Hepatocyte (in vitro differentiated cells): Measurements from ENCODE around the gene LINS1. TPM values are rescaled to one million over a fixed set of nuclear protein-coding genes. Genes with fewer than 3 reads are reported as not detected.
A peak's percentile ranks its signal among the peaks of the same experiment; 100 is the strongest.

ENCODE experiments used
- DNase-seq: peaks from one replicate; pipeline ENCODE4 v3.0.0-alpha.2; 2016; ENCODE audit warnings: low spot score
- H2AFZ ChIP-seq: fragments of 200-600 bp; sonication (generic); 2 replicates; pipeline ENCODE4 v1.6.0; 2016; ENCODE audit warnings: antibody characterized with exemption, mild to moderate bottlenecking
- H3K27ac ChIP-seq: fragments of 200-600 bp; sonication (generic); 2 replicates; pipeline ENCODE4 v1.5.1; 2016; ENCODE audit warnings: mild to moderate bottlenecking
- H3K27me3 ChIP-seq: fragments of 200-600 bp; sonication (generic); 2 replicates; pipeline ENCODE4 v1.6.1; 2016
- H3K36me3 ChIP-seq: fragments of 200-600 bp; sonication (generic); replicated peaks from 2 replicates; pipeline ENCODE4 v1.5.1; 2016; ENCODE audit warnings: low read depth; ENCODE audit not compliant: insufficient read depth
- H3K4me1 ChIP-seq: fragments of 200-600 bp; sonication (generic); 2 replicates; pipeline ENCODE4 v1.5.1; 2016; ENCODE audit warnings: mild to moderate bottlenecking, moderate library complexity; ENCODE audit not compliant: insufficient read depth
- H3K4me2 ChIP-seq: fragments of 200-600 bp; sonication (generic); 2 replicates; pipeline ENCODE4 v1.6.0; 2016
- H3K4me3 ChIP-seq: fragments of 200-600 bp; sonication (generic); 2 replicates; pipeline ENCODE4 v1.5.1; 2016; ENCODE audit warnings: mild to moderate bottlenecking
- H3K79me2 ChIP-seq: fragments of 200-600 bp; sonication (generic); 2 replicates; pipeline ENCODE4 v1.6.0; 2017; ENCODE audit warnings: mild to moderate bottlenecking
- H3K9me2 ChIP-seq: fragments of 200-600 bp; sonication (generic); replicated peaks from 2 replicates; pipeline ENCODE4 v1.6.0; 2017; ENCODE audit warnings: mild to moderate bottlenecking; ENCODE audit not compliant: insufficient read depth
- H3K9me3 ChIP-seq: fragments of 200-600 bp; sonication (generic); 2 replicates; pipeline ENCODE4 v1.5.1; 2016; ENCODE audit warnings: low read depth, mild to moderate bottlenecking
- H4K20me1 ChIP-seq: fragments of 200-600 bp; sonication (generic); 2 replicates; pipeline ENCODE4 v1.6.0; 2016; ENCODE audit warnings: mild to moderate bottlenecking; ENCODE audit not compliant: insufficient read depth, poor library complexity, severe bottlenecking
- CTCF ChIP-seq: fragments of 200-600 bp; sonication (generic); IDR thresholded peaks from 2 replicates; pipeline ENCODE4 v1.5.1; 2016; ENCODE audit warnings: antibody characterized with exemption, mild to moderate bottlenecking; ENCODE audit not compliant: poor library complexity
- EZH2 ChIP-seq: fragments of 200-600 bp; sonication (generic); IDR thresholded peaks from 2 replicates; pipeline ENCODE4 v1.6.1; 2016; ENCODE audit warnings: antibody characterized with exemption, mild to moderate bottlenecking, borderline replicate concordance
- EZH2phosphoT487 ChIP-seq: fragments of 200-600 bp; sonication (generic); IDR thresholded peaks from one replicate; pipeline ENCODE4 v1.6.1; 2018; ENCODE audit warnings: antibody characterized with exemption, mild to moderate bottlenecking, low read depth, moderate library complexity; ENCODE audit not compliant: unreplicated experiment, severe bottlenecking
- WGBS: methylation state at CpG from one replicate; pipeline ENCODE4 v1.1.6; 2016; ENCODE audit warnings: low lambda C conversion rate; ENCODE audit errors: missing lambda C conversion rate; 5-methylcytosine and 5-hydroxymethylcytosine counted together
- polyA plus RNA-seq: library from polyadenylated mRNA; unstranded; fragments of >200 nt; fragmentation: Nextera tagmentation; extraction: Ambion mirVana; gene quantifications from 2 replicates; pipeline ENCODE4 v1.2.1, GENCODE V29; 2016
- total RNA-seq: library from RNA; depleted of rRNA; stranded (reverse); fragments of >200 nt; gene quantifications from 2 replicates; pipeline ENCODE4 v1.2.3, GENCODE V29; 2014

Gene LINS1
- total and polyA plus RNA-seq, 2 experiments from 2014 or later, result 8.1 to 26.3 TPM

DNA sequence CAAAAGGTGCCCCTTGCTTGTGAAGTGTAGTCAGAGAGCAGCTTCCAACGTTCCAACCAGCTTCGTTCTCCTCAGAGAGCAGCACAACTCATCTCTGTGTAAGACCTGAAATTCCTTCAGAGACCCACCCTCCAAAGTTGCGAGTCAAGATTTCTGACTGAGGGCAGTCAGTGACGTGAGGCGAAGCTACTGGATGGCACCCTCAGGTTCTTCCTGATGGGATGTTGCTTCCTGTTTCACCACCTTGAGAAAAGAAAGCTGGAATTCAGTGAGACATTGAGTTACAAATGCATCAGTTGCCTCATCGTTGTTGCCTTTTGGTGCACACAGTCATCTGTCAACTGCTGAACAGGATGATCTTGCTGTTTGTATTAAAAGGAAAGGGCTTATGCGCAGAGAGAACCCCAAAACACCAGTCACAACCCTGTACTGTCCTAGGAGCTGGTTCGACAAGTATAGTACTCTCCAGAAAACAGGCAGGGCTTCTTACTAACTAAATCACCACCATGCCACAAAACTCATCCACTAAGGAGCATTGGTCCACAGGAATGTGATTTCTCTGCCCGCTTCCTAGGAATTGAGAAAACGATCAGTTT lies 73.1 kb downstream of the LINS1 start, which contains the start of gene CERS3:
Gene CERS3, minus strand, starts transcription at position 118 of the 596 bp plus-strand sequence. CDS start 27,101 bp downstream, outside the sequence.
- H3K4me3 ChIP-seq, result no peak within 1 kb of the TSS
- no peak within 1 kb of the TSS for H2AFZ ChIP-seq
- H3K27ac ChIP-seq, result no peak within 1 kb of the TSS
- no peaks in the 10 kb centered on the region for H3K9me3 ChIP-seq
- no peak for DNase-seq
- no peaks in the 10 kb centered on the region for H3K4me1 ChIP-seq
- no peaks in the 10 kb centered on the region for H3K79me2 ChIP-seq
- TF ChIP-seq EZH2 (no peak), EZH2phosphoT487 (no peak), CTCF (no peak)
- H3K36me3 ChIP-seq, result no peaks in the 10 kb centered on the region
- H4K20me1 ChIP-seq, result no peaks in the 10 kb centered on the region
- no peaks in the 10 kb centered on the region for H3K9me2 ChIP-seq
- WGBS, result 88% methylated on average over 10 of the region's 10 CpGs
- no peak within 1 kb of the TSS for H3K4me2 ChIP-seq
- no peaks in the 10 kb centered on the region for H3K27me3 ChIP-seq

DNA sequence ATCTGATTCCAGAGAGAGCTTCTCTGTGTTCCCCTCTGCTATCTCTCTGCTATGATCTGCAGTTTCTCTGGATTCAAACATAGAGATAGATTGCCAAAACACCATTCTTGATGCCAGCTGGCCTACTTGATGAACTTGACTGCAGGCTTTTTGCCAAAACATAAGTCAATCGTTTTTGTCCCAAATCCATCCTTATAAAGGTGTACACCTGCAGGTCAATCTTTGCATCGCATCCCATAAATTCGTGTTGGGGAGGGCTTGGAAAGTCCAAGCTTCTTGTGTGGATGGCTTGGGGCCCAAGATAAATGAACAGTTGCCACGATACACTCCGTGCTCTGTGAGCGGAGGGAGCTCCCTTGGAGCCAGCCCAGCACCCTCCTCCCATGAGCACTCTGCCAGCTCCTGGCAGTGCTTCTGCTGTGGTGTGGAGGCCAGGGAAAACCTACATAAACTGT lies 75.9 kb downstream of the LINS1 start:
- H3K9me3 ChIP-seq, result no peaks in the 10 kb centered on the region
- no peak for TF ChIP-seq CTCF
- TF ChIP-seq EZH2, result no peak
- no peak for TF ChIP-seq EZH2phosphoT487
- no peak overlapping the region for H3K4me2 ChIP-seq
- DNase-seq, result peak; percentile 42
- no peaks in the 10 kb centered on the region for H3K79me2 ChIP-seq
- no peak overlapping the region for H2AFZ ChIP-seq
- H3K36me3 ChIP-seq, result no peaks in the 10 kb centered on the region
- no peak overlapping the region for H3K27ac ChIP-seq
- no peaks in the 10 kb centered on the region for H3K9me2 ChIP-seq
- no peaks in the 10 kb centered on the region for H3K4me1 ChIP-seq
- WGBS, result 59% methylated on average over 6 of the region's 6 CpGs
- no peaks in the 10 kb centered on the region for H4K20me1 ChIP-seq
- no peaks in the 10 kb centered on the region for H3K27me3 ChIP-seq
- H3K4me3 ChIP-seq, result no peak overlapping the region

DNA sequence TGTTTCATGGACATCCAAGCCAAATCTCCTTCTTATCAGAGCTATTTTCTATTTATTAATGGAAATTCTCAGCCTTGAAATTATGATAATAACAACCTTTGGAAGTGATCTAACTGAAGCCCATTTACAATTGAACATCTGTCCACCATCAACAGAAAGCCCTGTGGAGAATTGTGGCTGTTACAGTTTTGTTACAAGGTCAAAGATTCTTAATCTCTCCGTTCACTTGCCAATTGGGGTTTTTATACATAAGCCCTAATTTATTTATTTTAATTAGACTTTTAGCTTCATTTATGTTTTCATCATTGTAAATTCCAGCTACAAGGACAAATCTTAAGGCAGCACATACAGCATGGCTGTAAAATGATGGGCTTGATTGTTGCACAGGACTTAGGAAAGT lies 76.5 kb downstream of the LINS1 start:
- Histone ChIP-seq H3K27ac (no peak overlapping the region), H3K27me3 (no peaks in the 10 kb centered on the region), H3K4me2 (no peak overlapping the region), H2AFZ (no peak overlapping the region), H3K4me3 (no peak overlapping the region), H3K9me2 (no peaks in the 10 kb centered on the region), H3K9me3 (no peaks in the 10 kb centered on the region), H4K20me1 (no peaks in the 10 kb centered on the region), H3K4me1 (no peaks in the 10 kb centered on the region), H3K36me3 (no peaks in the 10 kb centered on the region), H3K79me2 (no peaks in the 10 kb centered on the region)
- 81% methylated on average over 1 of the region's 1 CpG for WGBS
- TF ChIP-seq CTCF, result no peak
- no peak for TF ChIP-seq EZH2phosphoT487
- no peak for TF ChIP-seq EZH2
- DNase-seq, result no peak
